Measurements from ENCODE around the gene F5. TPM values are rescaled to one million over a fixed set of nuclear protein-coding genes. Genes with fewer than 3 reads are reported as not detected.
A peak's percentile ranks its signal among the peaks of the same experiment; 100 is the strongest.

Gene F5
- total and polyA plus RNA-seq, 9 of the 15 experiments (the other 6 are each of a cell fraction or from before 2014, with no cell fraction given), result 0.03 to 0.13 TPM; not detected in 7

GRCh38 chr1:169610108-169610507 is 23.8 kb upstream of the F5 start:
- FAIRE-seq (no peak), ATAC-seq (peak; percentile 57; the same call in 1 of the 3 replicates), DNase-seq (ENCODE audit: extremely low read depth in 1 of 4, low spot score in 3 of 4) (no peak)
- peaks cover 2 to 7% of the 10 kb centered on the region in 2 experiments; a peak in 1 of 5 replicates for H3K27me3 ChIP-seq (ENCODE audit: control insufficient read depth in 2 of 2, insufficient read depth in 2 of 2, low read length in 2 of 2)
- BruUV-seq (replicated peaks), result no TSS peak
- no peaks in the 10 kb centered on the region for H3K4me1 ChIP-seq (replicated peaks in 1 of 2; ENCODE audit: control insufficient read depth in 2 of 2, insufficient read depth in 2 of 2, low read length in 2 of 2)
- H4K20me1 ChIP-seq (replicated peaks; ENCODE audit: control insufficient read depth, insufficient read depth, low read length), result no peaks in the 10 kb centered on the region
- no peaks in the 10 kb centered on the region for H3K9me3 ChIP-seq (replicated peaks; ENCODE audit: control insufficient read depth, insufficient read depth, low read depth, low read length)
- H3K4me3 ChIP-seq, result no peak overlapping the region
- TF ChIP-seq ZNF280A (IDR thresholded peaks at IDR 0.05; ENCODE audit: low read depth, partially characterized antibody) (no peak), ZBTB8A (IDR thresholded peaks at IDR 0.05; ENCODE audit: partially characterized antibody) (no peak), CEBPB (tag; IDR thresholded peaks at IDR 0.05) (no peak), RFX5 (IDR thresholded peaks at IDR 0.05; ENCODE audit: low read depth, low read length) (no peak), HMBOX1 (IDR thresholded peaks at IDR 0.05) (peak; percentile 31; the same call in 1 of the 2 replicates), ZNF398 (CRISPR knock-in tag; IDR thresholded peaks at IDR 0.05) (no peak), U2AF1 (optimal IDR thresholded peaks at IDR 0.05; ENCODE audit: low read depth, low read length) (no peak), ZBTB17 (CRISPR knock-in tag; IDR thresholded peaks at IDR 0.05) (no peak)
- no peaks in the 10 kb centered on the region for H3K36me3 ChIP-seq (ENCODE audit: control insufficient read depth, insufficient read depth, low read length)
- no peak overlapping the region for H3K9ac ChIP-seq (ENCODE audit: insufficient read depth in 1 of 2, low read depth in 2 of 2, low read length in 2 of 2)
- no peak overlapping the region for H3K27ac ChIP-seq (ENCODE audit: extremely low read depth, low read depth, low read length)
- no peak overlapping the region for H3K4me2 ChIP-seq (ENCODE audit: insufficient read depth, low read length)
- 0% methylated on average over 1 of the region's 1 CpG for WGBS (ENCODE audit: insufficient coverage, low coverage, missing lambda C conversion rate)
- H2AFZ ChIP-seq (ENCODE audit: low read depth, low read length), result no peak overlapping the region
- CTCF ChIA-PET (ENCODE audit: low intra/inter-chr PET ratio), result no interaction called here
- intact Hi-C loops (cut with micrococcal nuclease), result no loop called here
- H3K79me2 ChIP-seq (ENCODE audit: control insufficient read depth, insufficient read depth, low read length), result no peaks in the 10 kb centered on the region
- in situ Hi-C loops (cut with MboI), result no loop called here
- no peaks in the 10 kb centered on the region for H3K9me1 ChIP-seq (ENCODE audit: control insufficient read depth, insufficient read depth, low read length)
- POLR2A ChIA-PET, result interaction anchor here (0.6 to 1.3 kb wide), 2 partner anchors 8 to 41 kb away, joined by 3 to 5 read pairs; no protein-coding TSS in a partner anchor
